Measurements from ENCODE around the gene SERPINA4.

DNA sequence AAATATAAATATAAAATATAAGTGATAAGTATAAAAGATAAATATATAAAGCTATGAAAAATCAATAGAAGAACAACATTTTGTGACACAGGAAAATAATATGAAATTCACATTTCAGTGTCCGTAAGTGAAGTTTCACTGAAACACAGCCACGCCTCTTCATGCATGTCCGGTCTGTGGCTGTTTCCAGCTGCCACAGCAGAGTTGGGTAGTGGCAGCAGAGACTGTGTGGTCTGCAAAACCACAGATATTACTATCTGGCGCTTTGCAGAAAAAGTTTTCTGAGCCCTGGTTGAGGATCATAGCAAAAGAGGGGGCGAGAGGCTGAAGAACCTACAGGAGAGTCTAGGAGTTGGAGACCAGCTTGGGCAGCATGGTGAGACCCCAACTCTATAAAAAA is 780 bp downstream of the SERPINA4 start:
- TF ChIP-seq, protein P1, sequence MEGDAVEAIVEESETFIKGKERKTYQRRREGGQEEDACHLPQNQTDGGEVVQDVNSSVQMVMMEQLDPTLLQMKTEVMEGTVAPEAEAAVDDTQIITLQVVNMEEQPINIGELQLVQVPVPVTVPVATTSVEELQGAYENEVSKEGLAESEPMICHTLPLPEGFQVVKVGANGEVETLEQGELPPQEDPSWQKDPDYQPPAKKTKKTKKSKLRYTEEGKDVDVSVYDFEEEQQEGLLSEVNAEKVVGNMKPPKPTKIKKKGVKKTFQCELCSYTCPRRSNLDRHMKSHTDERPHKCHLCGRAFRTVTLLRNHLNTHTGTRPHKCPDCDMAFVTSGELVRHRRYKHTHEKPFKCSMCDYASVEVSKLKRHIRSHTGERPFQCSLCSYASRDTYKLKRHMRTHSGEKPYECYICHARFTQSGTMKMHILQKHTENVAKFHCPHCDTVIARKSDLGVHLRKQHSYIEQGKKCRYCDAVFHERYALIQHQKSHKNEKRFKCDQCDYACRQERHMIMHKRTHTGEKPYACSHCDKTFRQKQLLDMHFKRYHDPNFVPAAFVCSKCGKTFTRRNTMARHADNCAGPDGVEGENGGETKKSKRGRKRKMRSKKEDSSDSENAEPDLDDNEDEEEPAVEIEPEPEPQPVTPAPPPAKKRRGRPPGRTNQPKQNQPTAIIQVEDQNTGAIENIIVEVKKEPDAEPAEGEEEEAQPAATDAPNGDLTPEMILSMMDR (IDR thresholded peaks at IDR 0.05) = no peak
- no peak for TF ChIP-seq EZH2 (IDR thresholded peaks at IDR 0.05)

All from neural progenitor cell (in vitro differentiated cells).